GM12878 (cell line): Measurements from ENCODE around the gene SHMT1. TPM values are rescaled to one million over a fixed set of nuclear protein-coding genes. Genes with fewer than 3 reads are reported as not detected.

Source experiments
- ATAC-seq: fragments of 200-7000 bp; cut with Tn5 transposase; 3 replicates; pipeline ENCODE4 v1.9.1; 2020; ENCODE audit warnings: mild to moderate bottlenecking, moderate library complexity
- BruUV-seq: library from RNA; stranded (reverse); fragments of 400-500 nt; replicated peaks from 2 replicates; lab custom pipeline; 2021; lab: Mats Ljungman, UMichigan
- CTCF ChIA-PET: fragments of 300-600 bp; sonication (Branson Sonifier 250); formaldehyde crosslinking; extraction: SDS; loops from one replicate; lab custom pipeline; 2021; ENCODE audit warnings: inconsistent platforms; lab: Yijun Ruan, JAX
- POLR2A ChIA-PET: fragments of 350-600 bp; formaldehyde crosslinking; extraction: SDS; loops from one replicate; lab custom pipeline; 2021; ENCODE audit warnings: inconsistent platforms; lab: Charles Lee
- RAD21 ChIA-PET: fragments of 300-600 bp; sonication (Branson Sonifier 250); formaldehyde crosslinking; loops from one replicate; lab custom pipeline; 2023; ENCODE audit warnings: antibody characterized with exemption; ENCODE audit not compliant: unreplicated experiment; lab: Charles Lee
- SMC1A ChIA-PET: fragments of 300-600 bp; sonication (Branson Sonifier 250); formaldehyde crosslinking; loops from one replicate; lab custom pipeline; 2023; ENCODE audit not compliant: unreplicated experiment, uncharacterized antibody; lab: Charles Lee
- DNase-seq: peaks from one replicate; pipeline ENCODE4 v3.0.0-alpha.2; 2011; ENCODE audit warnings: low read depth, low spot score
- FAIRE-seq: peaks from 3 replicates; lab custom pipeline; 2011; peaks lifted over from hg19 to GRCh38; lab: Jason Lieb, UNC
- H2AFZ ChIP-seq: 2 replicates; pipeline ENCODE4 v1.6.0; 2011; ENCODE audit warnings: low read depth, low read length, control low read depth; ENCODE audit not compliant: control insufficient read depth
- H3K27ac ChIP-seq: 2 replicates; pipeline ENCODE4 v1.5.1; 2011; ENCODE audit warnings: control low read depth; ENCODE audit not compliant: control insufficient read depth, insufficient read depth
- H3K27me3 ChIP-seq, 2 experiments: replicated peaks in 1 of 2; 2 replicates each; pipeline versions ENCODE4 v1.6.0 to v1.6.1; 2011; ENCODE audit warnings: low read length in 1 of 2; ENCODE audit not compliant: control insufficient read depth in 2 of 2, insufficient read depth in 2 of 2
- H3K36me3 ChIP-seq, 2 experiments: 2 replicates each; pipeline ENCODE4 v1.5.1; 2011; ENCODE audit warnings: low read length in 1 of 2; ENCODE audit not compliant: control insufficient read depth in 2 of 2, insufficient read depth in 2 of 2
- H3K4me1 ChIP-seq: 2 replicates; pipeline ENCODE4 v1.6.1; 2011; ENCODE audit warnings: mild to moderate bottlenecking, low read length, moderate library complexity, mixed read lengths; ENCODE audit not compliant: control insufficient read depth, insufficient read depth
- H3K4me2 ChIP-seq: 2 replicates; pipeline ENCODE4 v1.6.0; 2011; ENCODE audit warnings: control low read depth; ENCODE audit not compliant: control insufficient read depth, insufficient read depth
- H3K4me3 ChIP-seq: fragments of 200-600 bp; sonication (generic); 2 replicates; pipeline ENCODE4 v1.5.1; 2016
- H3K79me2 ChIP-seq: 2 replicates; pipeline ENCODE4 v1.6.0; 2011; ENCODE audit warnings: low read length; ENCODE audit not compliant: control insufficient read depth, insufficient read depth
- H3K9ac ChIP-seq: 2 replicates; pipeline ENCODE4 v1.8.0; 2011; ENCODE audit warnings: low read length, control low read depth, mixed read lengths; ENCODE audit not compliant: control insufficient read depth, insufficient read depth
- H3K9me3 ChIP-seq: replicated peaks from 3 replicates; pipeline ENCODE4 v1.5.1; 2011; ENCODE audit warnings: mild to moderate bottlenecking, low read length; ENCODE audit not compliant: control insufficient read depth, insufficient read depth
- H4K20me1 ChIP-seq: 2 replicates; pipeline ENCODE4 v1.6.0; 2011; ENCODE audit not compliant: control insufficient read depth, insufficient read depth
- ETV6 ChIP-seq, 2 experiments: fragments of 450-650 bp in 1 of 2; IDR thresholded peaks in 1 of 2; conservative IDR thresholded peaks in 1 of 2; 2 replicates each; pipeline ENCODE4 v1.6.1; 2014; ENCODE audit warnings: antibody characterized with exemption in 1 of 2, borderline replicate concordance in 1 of 2, low read depth in 1 of 2, mild to moderate bottlenecking in 1 of 2, moderate library complexity in 1 of 2
- FOXK2 ChIP-seq: fragments of 450-650 bp; IDR thresholded peaks from 2 replicates; pipeline ENCODE4 v1.6.1; 2017; ENCODE audit warnings: mild to moderate bottlenecking, moderate library complexity
- GATAD2B ChIP-seq: fragments of 450-650 bp; conservative IDR thresholded peaks from 2 replicates; pipeline ENCODE4 v1.6.1; 2017; ENCODE audit warnings: low read depth, mild to moderate bottlenecking, moderate library complexity
- IKZF2 ChIP-seq, 2 experiments: fragments of 450-650 bp; IDR thresholded peaks; 2 replicates each; pipeline ENCODE4 v1.6.1; 2017; ENCODE audit warnings: mild to moderate bottlenecking in 2 of 2, moderate library complexity in 2 of 2
- NFXL1 ChIP-seq: fragments of 450-650 bp; IDR thresholded peaks from 2 replicates; pipeline ENCODE4 v1.6.1; 2017; ENCODE audit warnings: antibody characterized with exemption, mild to moderate bottlenecking, borderline replicate concordance
- NR2C1 ChIP-seq: fragments of 450-650 bp; IDR thresholded peaks from 2 replicates; pipeline ENCODE4 v1.6.1; 2017; ENCODE audit warnings: antibody characterized with exemption, mild to moderate bottlenecking, moderate library complexity
- WGBS: methylation state at CpG from one replicate; pipeline ENCODE4 v1.1.6; 2016; ENCODE audit warnings: low lambda C conversion rate; ENCODE audit not compliant: insufficient replicate concordance, insufficient coverage; ENCODE audit errors: missing lambda C conversion rate; 5-methylcytosine and 5-hydroxymethylcytosine counted together
- in situ Hi-C: fragments of 300-500 bp; cut with MboI; formaldehyde crosslinking; loops from 9 replicates; pipeline ENCODE4 v1.14.3; 2018; ENCODE audit warnings: mixed read lengths
- intact Hi-C: fragments of 100-400 bp; cut with micrococcal nuclease; formaldehyde crosslinking; loops from one replicate; pipeline ENCODE4 v1.14.2; 2022; ENCODE audit not compliant: unreplicated experiment
- polyA plus RNA-seq, 11 experiments: library from polyadenylated mRNA; depleted of rRNA in 4 of 11; unstranded in 6 of 11; stranded (reverse) in 5 of 11; fragments of >200 nt; fragmentation: Nextera tagmentation in 4 of 11; fragmentation: Illumina TruSeq in 1 of 11; extraction: Ambion mirVana in 4 of 11; extraction: Trizol in 1 of 11; gene quantifications; 1 replicate in 1 of 11; 2 replicates in 10 of 11; pipeline versions ENCODE4 v1.2.1 to v1.2.3, GENCODE V29; 2011 to 2016; ENCODE audit warnings: inconsistent platforms in 2 of 11, missing spikeins in 2 of 11, low read depth in 1 of 11
- total RNA-seq, 4 experiments: library from RNA; depleted of rRNA in 3 of 4; stranded (reverse); fragments of >200 nt in 3 of 4; fragmentation: Illumina TruSeq in 1 of 4; extraction: Trizol in 1 of 4; gene quantifications; 2 replicates each; pipeline versions ENCODE4 v1.2.1 to v1.2.3, GENCODE V29; 2013 to 2021
- TF ChIP-seq, protein P1 (sequence below): fragments of 450-650 bp; IDR thresholded peaks from 2 replicates; pipeline ENCODE4 v1.6.1; 2018; ENCODE audit warnings: mild to moderate bottlenecking, low read depth, moderate library complexity; ENCODE audit not compliant: partially characterized antibody
- TF ChIP-seq, protein P2 (sequence below): fragments of 450-650 bp; formaldehyde crosslinking; IDR thresholded peaks from 2 replicates; pipeline ENCODE4 v1.4.0; 2022; ENCODE audit warnings: mild to moderate bottlenecking, moderate library complexity
- TF ChIP-seq, protein P3 (sequence below): IDR thresholded peaks from 2 replicates; pipeline ENCODE4 v1.6.1; 2011; ENCODE audit warnings: low read depth, low read length, improper control_type of control experiment, borderline replicate concordance

SHMT1 gene
- total and polyA plus RNA-seq, 10 of the 15 experiments (the other 5 are each of a cell fraction or from before 2014, with no cell fraction given) = 5.2 to 60.1 (median 34.6) TPM

DNA sequence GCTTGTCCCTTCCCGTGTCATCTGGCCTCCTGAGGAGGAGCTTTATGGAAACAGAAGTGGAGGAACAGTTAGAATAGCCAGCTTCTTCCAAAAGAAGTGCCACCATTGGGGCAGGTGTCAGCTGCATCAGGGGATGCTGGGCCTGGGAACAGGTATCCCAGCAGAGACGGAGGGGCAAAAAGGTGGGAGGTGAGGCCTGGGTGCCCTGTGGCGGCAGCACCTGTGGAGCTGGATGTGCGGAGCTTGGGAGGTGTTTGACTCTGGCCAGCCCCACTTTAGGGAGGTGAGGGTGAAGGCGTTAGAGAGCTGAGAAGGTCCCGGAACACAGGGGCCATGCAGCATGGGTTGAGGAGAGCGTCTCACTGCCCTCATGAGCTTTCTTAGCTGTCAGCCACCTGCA lies 43.0 kb downstream of the SHMT1 start:
- ChIA-PET CTCF (interaction anchor here (0.6 to 1.2 kb wide), 3 partner anchors 10 to 105 kb away, joined by 3 to 4 read pairs (median 3); no protein-coding TSS in a partner anchor), POLR2A (no interaction called here), SMC1A (interaction anchor here (0.7 kb wide), 1 partner anchor 20 kb away, joined by 3 read pairs; no protein-coding TSS in a partner anchor), RAD21 (no interaction called here)
- TF ChIP-seq GATAD2B (no peak), FOXK2 (no peak), NFXL1 (no peak), IKZF2 (IDR thresholded peaks at IDR 0.05) (no peak), NR2C1 (no peak), ETV6 (conservative IDR thresholded peaks at IDR 0.05 in 1 of 2, IDR thresholded peaks at IDR 0.05 in 1 of 2; ENCODE audit: borderline replicate concordance in 1 of 2, low read depth in 1 of 2) (no peak)
- TF ChIP-seq, protein P1, sequence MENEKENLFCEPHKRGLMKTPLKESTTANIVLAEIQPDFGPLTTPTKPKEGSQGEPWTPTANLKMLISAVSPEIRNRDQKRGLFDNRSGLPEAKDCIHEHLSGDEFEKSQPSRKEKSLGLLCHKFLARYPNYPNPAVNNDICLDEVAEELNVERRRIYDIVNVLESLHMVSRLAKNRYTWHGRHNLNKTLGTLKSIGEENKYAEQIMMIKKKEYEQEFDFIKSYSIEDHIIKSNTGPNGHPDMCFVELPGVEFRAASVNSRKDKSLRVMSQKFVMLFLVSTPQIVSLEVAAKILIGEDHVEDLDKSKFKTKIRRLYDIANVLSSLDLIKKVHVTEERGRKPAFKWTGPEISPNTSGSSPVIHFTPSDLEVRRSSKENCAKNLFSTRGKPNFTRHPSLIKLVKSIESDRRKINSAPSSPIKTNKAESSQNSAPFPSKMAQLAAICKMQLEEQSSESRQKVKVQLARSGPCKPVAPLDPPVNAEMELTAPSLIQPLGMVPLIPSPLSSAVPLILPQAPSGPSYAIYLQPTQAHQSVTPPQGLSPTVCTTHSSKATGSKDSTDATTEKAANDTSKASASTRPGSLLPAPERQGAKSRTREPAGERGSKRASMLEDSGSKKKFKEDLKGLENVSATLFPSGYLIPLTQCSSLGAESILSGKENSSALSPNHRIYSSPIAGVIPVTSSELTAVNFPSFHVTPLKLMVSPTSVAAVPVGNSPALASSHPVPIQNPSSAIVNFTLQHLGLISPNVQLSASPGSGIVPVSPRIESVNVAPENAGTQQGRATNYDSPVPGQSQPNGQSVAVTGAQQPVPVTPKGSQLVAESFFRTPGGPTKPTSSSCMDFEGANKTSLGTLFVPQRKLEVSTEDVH = no peak
- TF ChIP-seq, protein P2, sequence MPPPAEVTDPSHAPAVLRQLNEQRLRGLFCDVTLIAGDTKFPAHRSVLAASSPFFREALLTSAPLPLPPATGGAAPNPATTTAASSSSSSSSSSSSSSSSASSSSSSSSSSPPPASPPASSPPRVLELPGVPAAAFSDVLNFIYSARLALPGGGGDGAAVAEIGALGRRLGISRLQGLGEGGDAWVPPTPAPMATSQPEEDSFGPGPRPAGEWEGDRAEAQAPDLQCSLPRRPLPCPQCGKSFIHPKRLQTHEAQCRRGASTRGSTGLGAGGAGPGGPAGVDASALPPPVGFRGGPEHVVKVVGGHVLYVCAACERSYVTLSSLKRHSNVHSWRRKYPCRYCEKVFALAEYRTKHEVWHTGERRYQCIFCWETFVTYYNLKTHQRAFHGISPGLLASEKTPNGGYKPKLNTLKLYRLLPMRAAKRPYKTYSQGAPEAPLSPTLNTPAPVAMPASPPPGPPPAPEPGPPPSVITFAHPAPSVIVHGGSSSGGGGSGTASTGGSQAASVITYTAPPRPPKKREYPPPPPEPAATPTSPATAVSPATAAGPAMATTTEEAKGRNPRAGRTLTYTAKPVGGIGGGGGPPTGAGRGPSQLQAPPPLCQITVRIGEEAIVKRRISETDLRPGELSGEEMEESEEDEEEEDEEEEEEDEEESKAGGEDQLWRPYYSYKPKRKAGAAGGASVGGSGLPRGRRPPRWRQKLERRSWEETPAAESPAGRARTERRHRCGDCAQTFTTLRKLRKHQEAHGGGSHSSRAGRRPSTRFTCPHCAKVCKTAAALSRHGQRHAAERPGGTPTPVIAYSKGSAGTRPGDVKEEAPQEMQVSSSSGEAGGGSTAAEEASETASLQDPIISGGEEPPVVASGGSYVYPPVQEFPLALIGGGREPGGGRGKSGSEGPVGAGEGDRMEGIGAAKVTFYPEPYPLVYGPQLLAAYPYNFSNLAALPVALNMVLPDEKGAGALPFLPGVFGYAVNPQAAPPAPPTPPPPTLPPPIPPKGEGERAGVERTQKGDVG (CRISPR knock-in tag) = no peak
- TF ChIP-seq, protein P3, sequence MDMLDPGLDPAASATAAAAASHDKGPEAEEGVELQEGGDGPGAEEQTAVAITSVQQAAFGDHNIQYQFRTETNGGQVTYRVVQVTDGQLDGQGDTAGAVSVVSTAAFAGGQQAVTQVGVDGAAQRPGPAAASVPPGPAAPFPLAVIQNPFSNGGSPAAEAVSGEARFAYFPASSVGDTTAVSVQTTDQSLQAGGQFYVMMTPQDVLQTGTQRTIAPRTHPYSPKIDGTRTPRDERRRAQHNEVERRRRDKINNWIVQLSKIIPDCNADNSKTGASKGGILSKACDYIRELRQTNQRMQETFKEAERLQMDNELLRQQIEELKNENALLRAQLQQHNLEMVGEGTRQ = no peak
- ATAC-seq = no peak
- H3K4me3 ChIP-seq = no peak overlapping the region
- peaks cover 26% of the 10 kb centered on the region for H3K4me1 ChIP-seq
- H3K9ac ChIP-seq = no peak overlapping the region
- in situ Hi-C loops = no loop called here
- FAIRE-seq = no peak
- peaks cover 3% of the 10 kb centered on the region; the same call in 2 of the 3 replicates for H3K9me3 ChIP-seq
- peaks cover 37% of the 10 kb centered on the region for H3K79me2 ChIP-seq
- WGBS = 92% methylated on average over 7 of the region's 7 CpGs
- H3K4me2 ChIP-seq = no peak overlapping the region; the same call in 1 of the 2 replicates
- BruUV-seq = no TSS peak
- H3K36me3 ChIP-seq = peaks cover 2 to 17% of the 10 kb centered on the region in 2 experiments; a peak in 2 of 4 replicates
- no peak overlapping the region for H3K27ac ChIP-seq
- H3K27me3 ChIP-seq = no peaks in the 10 kb centered on the region
- H2AFZ ChIP-seq = no peak overlapping the region
- intact Hi-C loops = no loop called here
- DNase-seq = no peak
- peaks cover 8% of the 10 kb centered on the region for H4K20me1 ChIP-seq
